Erythroblast (primary cell): Measurements from ENCODE around the gene BPGM.

Experiments
- DNase-seq, 2 experiments: peaks; one replicate each; lab custom pipeline; 2025; lab: John Stamatoyannopoulos, UW
- GATA1 ChIP-seq: IDR thresholded peaks from 2 replicates; pipeline ENCODE4 v1.6.1; 2011; ENCODE audit warnings: low read depth, mild to moderate bottlenecking, control low read depth, low read length, moderate library complexity
- POLR2A ChIP-seq: IDR thresholded peaks from 2 replicates; pipeline ENCODE4 v1.6.1; 2011; ENCODE audit warnings: mild to moderate bottlenecking, low read length

Gene BPGM

DNA sequence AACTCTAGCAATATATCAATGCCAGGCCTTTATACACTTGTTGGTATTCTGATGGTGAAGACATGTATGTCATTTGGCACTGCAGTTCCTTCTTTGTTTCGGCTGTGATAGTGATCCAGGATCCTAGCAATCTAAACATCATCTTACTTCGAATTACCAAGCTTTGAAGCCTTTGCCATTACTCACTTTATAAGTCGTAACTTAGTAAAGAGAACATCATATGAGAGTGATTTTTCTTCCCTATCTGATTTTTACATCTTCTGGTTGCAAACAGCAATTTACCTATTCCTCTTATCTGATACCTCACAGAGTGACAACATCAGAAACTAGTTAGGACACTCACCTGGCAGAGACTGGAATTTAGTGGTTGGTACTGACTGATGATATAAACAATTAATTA, 7.6 kb upstream of the BPGM start:
- peak in 1 of 2 experiments; percentile 45 for DNase-seq
- TF ChIP-seq POLR2A (no peak), GATA1 (no peak)

- DNase-seq = peak; percentile 94 to 98
- peak; percentile 60 for TF ChIP-seq GATA1
- TF ChIP-seq POLR2A = peak; percentile 28
These were observed 6.9 kb upstream of the BPGM start for GRCh38 chr7:134639683-134640279.

DNA sequence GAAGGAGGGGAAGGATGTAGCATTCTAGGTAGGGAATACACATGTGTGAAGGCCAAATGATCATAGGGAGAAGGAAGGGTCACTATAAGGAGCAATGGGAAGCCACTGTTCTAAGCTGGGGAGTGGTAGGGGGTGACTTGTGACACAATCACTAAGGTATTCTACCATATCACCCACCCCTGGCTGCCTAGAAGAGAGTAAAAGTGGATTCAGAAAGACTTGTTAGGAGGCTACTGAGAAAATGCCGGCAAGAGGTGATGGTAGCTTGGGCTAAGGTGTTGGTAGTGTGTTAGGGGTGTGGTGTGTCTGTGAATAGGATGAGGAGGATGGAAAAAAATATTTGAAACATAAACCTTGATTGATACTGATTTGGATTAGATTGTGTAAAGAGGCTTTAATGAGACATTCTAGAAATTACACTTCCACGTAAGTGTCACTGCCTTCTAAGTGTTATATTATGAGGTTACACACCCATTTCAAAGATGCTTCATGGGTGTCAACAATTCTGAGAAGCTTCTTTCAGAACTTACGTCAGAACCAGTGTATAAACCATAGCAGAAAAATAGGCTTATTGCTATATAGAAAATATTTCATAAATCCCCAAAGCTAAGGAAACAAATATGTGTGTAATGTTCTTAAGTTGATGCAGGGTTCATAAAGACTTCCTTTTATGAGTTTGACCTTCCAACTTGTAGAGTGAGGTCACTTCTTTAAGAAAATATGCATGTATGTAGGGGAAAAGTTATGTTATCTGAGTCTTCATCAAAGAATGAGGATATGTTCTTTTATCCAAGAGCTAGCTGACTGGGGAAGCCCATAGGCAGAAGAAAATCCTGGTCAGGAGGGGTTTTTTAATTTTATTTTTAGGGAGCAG, 5.6 kb upstream of the BPGM start:
- no peak for TF ChIP-seq GATA1
- peak in 1 of 2 experiments; percentile 59 for DNase-seq

- peak; percentile 34 to 40 for DNase-seq
These were observed 4.7 kb upstream of the BPGM start for GRCh38 chr7:134641981-134642380.

GRCh38 chr7:134643131-134643530, 3.5 kb upstream of the BPGM start:
- no peak for TF ChIP-seq POLR2A
- TF ChIP-seq GATA1 = no peak
- DNase-seq = no peak

DNA sequence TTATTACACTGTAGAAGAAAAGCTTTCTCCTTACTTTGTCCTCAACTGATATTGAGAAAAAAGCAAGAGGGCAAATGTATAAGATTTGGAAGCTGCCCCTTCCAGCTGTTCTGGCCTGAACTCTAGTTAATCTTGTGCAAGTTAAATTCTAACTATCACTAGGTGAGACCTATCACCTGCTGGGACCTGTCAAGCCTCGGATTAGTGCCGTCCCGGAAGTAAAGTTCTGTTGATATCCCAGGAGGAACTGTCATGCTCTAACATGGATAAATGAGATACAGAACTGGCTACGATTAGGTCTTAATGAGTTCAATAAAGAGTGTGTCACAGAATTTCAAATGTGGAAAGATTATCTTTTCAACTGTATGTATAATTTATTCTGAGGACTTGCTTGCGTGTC, 1.2 kb upstream of the BPGM start:
- TF ChIP-seq POLR2A (no peak), GATA1 (no peak)
- no peak for DNase-seq

GRCh38 chr7:134645935-134646334, 718 bp upstream of the BPGM start:
- peak; percentile 69 to 75 for DNase-seq
- no peak for TF ChIP-seq GATA1
- no peak for TF ChIP-seq POLR2A

- no peak for DNase-seq
- no peak for TF ChIP-seq POLR2A
These were observed 1.8 kb downstream of the BPGM start for GRCh38 chr7:134648456-134648855.

DNA sequence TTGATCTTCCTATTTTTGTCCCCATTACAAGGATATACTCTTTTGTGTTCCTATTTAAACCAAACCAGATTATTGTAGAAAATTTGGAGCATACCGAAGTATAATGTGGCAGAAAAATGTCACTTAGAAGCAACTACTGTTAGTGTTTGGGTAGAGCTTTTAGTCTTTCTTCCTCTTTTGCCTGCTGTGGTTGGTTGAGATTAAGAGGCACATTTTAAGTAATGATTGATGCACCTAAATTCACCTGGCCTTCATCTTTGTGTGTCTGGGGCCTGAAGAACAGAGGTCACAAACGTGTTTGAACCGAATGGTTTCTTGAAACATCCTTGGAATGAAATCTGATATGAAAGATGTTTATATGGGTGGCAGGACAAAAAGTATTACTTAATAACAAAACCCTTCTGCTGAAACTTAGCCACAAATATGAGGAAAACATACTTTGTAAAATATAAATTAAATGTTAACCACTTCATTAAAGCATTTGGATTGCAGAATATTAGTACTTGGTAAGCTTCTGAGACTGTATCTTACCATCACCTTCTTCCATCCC, 2.6 kb downstream of the BPGM start:
- TF ChIP-seq GATA1 (no peak), POLR2A (no peak)
- no peak for DNase-seq

- no peak for TF ChIP-seq POLR2A
- TF ChIP-seq GATA1 = no peak
- DNase-seq = no peak
These were observed 5.3 kb downstream of the BPGM start for GRCh38 chr7:134651991-134652390.

- no peak for DNase-seq
- no peak for TF ChIP-seq POLR2A
These were observed 7.6 kb downstream of the BPGM start for GRCh38 chr7:134654104-134654775.

DNA sequence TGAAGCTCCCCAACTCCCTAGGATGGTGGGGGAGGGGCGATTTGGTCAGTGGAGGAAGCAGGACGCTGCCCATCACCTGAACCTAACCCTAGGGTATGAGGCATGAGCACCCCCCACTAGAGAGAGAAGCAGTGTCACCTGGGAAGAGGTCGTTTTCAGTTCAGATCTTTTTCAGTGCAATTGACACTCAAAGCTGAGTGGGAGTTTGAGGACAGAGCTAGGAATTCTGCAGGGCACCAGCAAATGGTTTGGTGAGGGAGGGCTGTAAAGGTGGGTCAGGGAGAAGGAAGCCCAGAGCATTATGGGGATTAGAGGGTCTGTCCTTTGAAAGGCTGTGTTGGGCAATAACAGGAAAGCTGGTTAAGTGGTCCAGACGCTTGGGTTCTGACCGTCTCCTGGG, 10.9 kb downstream of the BPGM start:
- TF ChIP-seq POLR2A (no peak), GATA1 (no peak)
- DNase-seq = no peak

DNA sequence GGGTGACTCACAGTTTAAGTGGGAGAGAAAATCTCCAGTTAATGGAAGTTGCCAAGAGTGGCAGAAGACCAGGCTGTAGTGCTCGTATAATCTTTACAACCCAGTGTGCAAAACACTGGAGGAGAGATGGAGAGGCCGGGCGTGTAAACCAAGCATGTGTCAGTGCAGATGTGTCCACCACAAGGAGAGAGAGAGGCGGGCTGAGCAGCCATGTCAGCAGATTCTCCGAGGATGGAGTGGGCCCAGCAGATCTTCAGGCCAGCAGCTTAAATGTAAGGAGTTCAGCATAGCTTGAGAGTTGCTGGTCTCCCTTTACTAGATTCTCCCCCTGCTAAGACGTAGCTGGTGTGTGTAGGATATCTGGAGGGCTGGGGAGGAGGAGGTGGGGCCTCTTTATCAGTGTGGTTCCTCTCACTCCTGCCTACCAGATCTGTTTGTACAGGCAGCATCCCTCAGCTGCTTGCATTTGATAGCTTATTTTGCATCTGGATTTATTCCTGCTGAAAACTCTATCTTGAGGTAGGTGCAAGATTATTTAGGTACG, 13.7 kb downstream of the BPGM start:
- peak; percentile 52 for TF ChIP-seq GATA1
- no peak for TF ChIP-seq POLR2A
- peak; percentile 86 to 95 for DNase-seq

DNA sequence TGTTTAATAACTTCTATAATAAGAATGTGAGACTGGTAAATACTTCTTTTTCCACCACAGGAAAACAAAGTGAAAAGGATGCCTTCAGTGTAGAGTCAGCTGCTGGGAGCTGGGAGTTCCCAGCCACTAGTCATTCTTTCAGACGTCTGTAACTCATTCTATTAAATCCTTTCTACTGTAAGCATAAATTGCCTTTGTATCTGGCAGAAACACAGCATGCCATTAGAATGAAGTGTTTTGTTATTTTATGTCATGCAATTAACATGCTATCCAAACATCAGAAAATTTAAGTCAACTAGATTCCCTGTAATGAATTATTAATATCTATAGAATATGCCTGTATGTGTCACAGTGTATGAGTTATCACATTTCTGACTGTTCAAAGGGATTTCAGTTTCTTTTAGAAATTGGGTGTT, 14.3 kb downstream of the BPGM start:
- DNase-seq = no peak

More for the DNA sequence above, 14.3 kb downstream of the BPGM start:
- TF ChIP-seq POLR2A (no peak), GATA1 (no peak)
